Stimulated activated CD4-positive, alpha-beta T cell treated with anti-CD3 and anti-CD28 coated beads, Interleukin-15, amount 100 ng/mL, for 1 hour (primary cell): ENCODE measurements around the gene PFDN6.

Experiments
- DNase-seq, 2 donors: peaks; one replicate each; pipeline ENCODE4 v3.0.0-alpha.2; 2020; ENCODE audit warnings: low read depth in 1 of 2, low spot score in 1 of 2

Gene PFDN6

DNA sequence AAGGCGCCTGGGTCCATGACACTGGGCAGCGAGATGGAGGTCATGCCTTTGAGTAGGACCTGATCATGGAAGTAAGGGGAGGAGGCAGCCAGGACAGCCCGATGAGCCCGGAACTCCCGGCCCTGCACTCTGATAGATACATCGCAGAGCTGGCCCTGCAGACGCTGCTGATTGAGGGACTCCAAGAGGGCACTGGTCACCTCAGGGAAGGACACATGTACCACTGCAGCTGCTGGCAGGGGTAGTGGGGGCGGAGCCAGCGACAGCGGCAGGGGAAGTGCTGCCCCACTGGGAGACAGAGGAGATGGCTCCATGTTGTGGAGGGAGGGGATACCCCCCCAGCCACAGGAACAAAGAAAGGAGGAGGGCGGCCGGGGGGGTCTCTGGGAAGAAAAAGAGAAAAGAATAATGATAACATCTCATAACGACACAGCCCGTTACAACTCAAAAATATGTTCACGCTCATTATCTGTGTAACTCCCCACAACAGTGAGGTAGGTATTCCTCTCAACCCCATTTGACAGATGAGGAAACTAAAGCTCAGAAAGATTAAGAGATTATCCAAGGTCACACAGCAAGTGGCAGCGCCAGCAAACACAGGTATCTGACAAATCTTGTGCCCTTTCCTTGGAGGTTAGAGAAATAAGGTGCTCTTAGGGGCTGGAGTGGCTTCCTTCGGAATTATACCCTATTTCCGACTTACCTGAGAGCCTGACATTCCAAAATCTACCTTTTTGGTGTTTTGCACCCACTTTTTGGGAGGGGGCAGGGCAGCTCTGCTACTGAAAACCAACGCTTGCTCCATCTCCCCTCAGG, 27.4 kb downstream of the PFDN6 start:
- DNase-seq = no peak

DNA sequence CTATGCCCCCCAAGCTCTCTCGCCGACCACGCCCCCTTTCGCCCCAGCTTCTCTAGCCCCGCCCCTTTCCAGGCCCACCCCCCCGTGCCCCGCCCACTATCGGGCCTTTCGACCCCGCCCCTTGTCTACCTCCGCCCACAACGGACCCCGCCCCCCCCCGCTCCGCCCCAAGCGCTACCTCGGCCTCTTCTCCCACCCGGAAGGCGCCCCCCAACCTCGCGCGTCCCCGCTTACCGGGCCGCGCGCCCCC, 27.9 kb downstream of the PFDN6 start:
- DNase-seq = no peak

DNA sequence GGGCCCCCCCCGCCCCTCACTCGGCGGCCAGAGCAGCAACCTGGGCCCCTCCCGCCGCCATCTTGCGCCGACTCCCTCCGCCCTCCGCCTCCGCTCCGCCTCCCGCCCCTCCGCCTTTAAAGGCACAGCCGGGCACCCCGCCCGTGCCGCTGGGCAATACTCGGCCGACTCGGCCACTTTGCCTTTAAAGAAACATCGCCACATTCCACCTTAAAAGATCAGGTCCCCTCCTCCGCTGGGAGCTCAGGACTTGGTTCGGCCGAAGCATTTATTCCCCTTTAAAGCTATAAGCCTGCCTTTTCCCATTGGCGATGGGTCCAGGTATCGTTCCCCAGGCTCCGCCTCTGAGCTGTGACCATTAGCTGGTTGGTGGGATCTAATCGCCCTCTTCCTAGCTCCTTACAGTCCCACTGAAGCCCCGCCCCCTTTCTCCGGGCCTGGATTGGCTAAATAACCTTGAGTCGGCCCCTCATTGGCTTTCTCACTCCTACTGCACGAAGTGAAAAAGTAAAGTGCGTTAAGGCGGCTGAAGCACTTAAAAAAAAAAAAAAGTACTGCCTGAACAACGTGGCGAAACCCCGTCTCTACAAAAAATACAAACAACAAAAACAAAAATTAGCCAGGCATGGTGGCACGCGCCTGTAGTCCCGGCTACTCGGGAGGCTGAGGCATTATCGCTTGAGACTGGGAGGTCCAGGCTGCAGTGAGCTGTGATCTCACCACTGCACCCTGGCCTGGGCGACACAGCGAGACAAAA, 28.4 kb downstream of the PFDN6 start, which contains the start of gene ZBTB22:
TSS of gene ZBTB22 (minus strand) at position 76 of the 757 bp plus-strand sequence. CDS start 828 bp downstream, outside the sequence.
- DNase-seq = peak; percentile 90 to 91

DNA sequence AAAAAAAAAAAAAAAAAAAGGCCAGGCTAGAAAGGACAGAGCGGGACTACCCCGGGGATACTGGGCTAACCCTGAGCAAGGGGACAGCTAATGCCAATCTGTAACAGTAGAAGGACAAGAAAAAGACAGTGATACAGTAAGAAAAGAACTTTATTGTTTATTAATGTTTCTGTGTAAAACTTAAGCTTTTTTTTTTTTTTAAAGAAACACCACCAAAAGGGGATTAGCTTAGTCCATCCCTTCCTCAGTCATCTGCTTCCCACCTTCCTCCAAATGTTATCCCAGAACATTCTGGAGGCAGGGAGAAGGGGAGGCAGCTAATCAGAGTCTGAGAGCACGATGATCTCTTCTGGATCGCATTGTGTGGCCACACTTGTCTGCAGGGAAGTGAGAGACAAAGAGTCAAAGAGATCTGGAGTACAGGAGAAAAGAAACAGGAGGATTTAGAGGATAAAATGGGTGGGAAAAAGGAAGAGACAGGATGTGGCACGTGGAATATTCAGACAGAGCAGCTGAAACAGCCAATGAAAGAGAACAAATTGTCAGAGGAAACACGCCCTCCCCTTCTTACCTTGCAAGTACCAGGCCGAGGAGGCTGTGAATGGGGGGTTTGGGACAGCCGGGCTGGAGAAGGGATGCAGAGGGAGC, 29.1 kb downstream of the PFDN6 start:
- no peak for DNase-seq

DNA sequence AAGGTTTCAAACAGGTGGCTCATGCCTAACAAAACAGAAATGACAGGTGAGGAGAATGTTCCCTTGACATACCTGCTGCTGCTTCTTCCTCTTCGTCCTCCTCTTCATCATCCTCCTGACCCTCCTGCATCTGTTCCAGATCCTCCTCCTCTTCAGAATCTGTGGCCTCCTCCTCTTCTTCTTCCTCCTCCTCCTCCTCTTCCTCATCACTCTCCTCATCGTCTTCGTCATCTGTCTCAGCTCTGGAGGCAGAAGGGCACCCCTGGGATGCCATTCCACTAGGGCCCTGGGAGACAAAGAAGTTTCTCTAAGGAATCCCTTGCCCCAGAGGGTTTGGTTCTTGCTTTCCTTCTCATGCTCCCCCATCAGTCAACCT, 30.5 kb downstream of the PFDN6 start:
- no peak for DNase-seq

DNA sequence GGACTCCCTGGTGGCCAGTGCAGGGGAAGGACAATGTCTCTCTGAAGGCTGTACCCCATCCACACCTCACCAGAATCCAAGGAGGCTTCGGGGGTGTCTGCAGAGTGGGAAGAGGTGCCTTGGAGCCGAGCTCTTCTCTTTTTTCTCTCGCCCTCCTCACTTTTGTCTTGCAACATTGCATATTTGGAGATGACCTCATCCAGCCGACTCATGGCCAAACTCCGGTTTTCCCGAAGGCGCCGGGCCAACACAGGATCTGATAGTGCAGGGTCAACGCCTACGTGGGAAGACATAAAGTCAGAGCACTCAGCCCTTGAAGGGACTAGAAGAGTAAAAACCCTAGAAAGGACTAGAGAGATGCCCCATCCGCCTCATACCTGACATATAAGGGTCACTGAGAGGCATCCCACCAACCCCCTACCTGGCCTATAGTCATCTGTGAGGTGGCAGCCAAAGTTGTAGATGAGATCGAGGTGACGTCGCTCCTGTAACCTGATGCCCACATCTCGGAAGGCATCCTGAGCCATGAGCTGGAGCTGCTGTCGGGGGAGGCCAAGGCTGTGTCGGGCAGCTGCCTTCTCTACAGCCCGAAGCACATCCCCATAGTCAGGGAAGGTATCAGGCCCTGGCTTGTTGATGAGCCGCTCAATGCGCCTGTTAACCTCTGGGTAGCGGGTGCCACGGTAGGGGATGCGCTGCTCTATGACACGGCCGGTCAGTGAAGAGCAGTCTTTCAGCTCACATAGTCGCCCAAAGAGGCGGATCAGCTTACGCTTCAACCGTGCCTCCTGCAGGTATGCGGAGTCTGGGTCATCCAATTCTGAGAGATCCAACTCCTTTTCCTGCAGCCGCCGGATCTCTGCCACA, 31.1 kb downstream of the PFDN6 start:
- DNase-seq = no peak

DNA sequence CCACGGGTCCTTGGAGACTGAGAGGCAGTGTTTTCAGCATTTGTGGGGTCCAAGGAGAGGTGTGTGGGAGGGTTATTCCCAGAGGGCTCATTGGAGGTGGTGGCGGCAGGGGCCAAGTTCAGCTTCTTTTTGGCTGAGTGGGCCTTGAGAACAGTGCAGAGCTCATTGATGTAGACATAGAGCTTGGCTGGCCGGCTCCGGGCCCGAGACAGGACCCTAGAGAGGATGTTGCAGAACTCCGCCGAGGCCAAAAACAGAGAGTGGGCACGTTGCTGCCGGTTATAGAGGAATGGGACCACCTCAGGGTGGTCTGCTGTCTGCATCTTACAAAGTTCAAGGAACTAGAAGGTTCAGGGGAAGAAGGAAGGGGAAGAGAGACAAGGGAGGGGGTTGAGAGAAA, 31.8 kb downstream of the PFDN6 start:
- no peak for DNase-seq

DNA sequence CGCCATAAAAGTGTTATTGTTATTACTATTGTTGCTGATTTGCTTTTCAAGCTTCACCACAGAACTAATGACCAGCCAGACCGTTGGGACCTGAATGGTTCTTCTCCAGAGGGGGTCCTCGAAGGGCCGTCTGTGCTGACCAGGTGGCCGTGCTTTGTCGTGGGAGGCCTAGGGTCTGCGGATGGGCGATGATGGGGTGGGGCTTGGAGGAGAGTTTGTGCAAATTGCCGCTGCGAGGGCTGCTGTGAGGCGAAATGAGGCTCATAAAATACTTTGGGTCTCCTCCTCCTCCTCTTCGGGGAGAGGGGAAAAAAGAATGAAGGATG, 34.2 kb downstream of the PFDN6 start:
- DNase-seq = no peak

DNA sequence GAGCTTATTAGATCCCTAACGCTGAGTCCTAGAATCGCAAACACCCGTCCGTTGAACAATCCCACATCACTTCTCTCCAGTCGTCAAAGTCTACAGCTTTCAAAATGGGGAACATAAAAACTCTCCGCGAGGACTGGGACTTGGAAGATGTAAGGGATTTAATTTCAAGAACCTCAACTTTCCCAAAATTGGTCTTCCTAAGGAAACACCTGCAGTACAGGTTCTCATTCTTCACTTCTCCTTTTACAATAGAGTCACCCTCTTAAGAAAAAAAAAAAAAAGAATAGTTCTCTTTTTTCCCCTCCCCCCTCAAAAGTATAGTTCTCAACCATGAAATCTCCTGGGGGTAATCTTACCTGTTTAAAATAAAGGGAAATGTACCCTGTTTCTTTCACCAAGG, 34.7 kb downstream of the PFDN6 start:
- DNase-seq = no peak

DNA sequence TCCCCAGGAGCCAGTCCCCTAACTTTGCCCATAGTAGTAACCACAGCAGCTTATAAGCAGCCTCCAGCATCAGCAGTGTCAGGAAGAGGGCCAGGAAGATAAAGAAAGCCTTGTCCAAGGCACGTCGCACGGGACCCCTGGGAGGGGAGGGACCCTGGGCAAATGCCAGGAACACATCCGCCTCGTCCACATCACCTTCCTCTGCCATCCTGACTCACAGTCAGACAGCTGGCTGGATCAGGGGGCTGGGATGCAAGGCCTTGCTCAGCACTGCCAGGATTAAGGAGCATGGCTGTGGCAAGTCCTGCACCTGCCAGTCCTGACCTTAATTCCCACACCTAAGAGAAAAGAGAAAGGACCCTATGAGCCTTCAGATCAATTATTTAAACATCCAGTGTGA, 39.7 kb downstream of the PFDN6 start:
- DNase-seq = no peak

DNA sequence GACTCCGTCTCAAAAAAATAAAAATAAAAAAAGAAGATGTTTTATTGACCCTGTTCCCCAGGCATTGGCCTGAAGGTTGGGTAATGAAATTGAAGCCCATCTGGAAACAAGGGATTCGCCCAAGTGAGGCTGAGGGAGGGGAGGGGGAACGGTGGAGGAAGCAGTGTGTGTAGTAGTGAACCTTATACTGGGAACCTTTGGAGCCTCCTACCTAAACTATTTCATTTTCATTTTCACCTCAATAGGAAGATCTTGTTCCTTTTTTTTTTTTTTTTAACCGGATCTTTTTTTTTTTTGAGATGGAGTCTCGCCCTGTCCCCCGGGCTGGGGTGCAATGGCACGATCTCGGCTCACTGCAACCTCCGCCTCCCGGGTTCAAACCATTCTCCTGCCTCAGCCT, 41.3 kb downstream of the PFDN6 start:
- no peak for DNase-seq

DNA sequence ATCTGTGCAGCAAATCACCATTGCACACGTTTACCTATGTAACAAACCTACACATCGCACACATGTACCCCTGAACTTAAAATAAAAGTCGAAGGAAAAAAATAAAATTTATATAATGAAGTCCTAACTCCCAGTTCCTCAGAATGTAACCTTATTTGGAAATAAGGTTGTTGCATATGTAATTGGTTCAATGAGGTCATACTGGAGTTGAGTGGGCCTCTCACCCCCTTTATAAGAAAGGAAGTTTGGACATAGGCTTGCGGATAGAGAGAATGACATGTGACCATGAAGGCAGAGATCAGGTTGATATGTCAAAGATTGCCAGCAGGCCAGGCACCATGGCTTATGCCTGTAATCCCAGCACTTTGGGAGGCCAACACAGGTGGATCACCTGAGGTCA, 44.3 kb downstream of the PFDN6 start:
- no peak for DNase-seq

DNA sequence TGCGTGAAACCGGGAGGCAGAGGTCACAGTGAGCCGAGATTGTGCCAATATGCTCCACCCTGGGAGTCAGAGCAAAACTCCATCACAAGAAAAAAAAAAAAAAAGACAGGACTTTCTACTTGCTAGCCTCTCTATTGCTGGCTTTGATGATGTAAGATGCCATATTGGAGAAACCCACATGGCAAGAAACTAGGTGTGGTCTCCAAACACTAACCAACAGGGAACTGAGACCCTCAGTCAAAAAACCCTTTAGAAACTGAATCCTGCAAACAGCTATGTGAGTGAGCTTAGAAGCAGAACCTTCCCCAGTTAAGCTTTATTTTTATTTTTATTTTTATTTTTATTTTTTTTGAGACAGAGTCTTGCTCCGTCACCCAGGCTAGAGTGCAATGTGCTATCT, 46.5 kb downstream of the PFDN6 start:
- DNase-seq = no peak

DNA sequence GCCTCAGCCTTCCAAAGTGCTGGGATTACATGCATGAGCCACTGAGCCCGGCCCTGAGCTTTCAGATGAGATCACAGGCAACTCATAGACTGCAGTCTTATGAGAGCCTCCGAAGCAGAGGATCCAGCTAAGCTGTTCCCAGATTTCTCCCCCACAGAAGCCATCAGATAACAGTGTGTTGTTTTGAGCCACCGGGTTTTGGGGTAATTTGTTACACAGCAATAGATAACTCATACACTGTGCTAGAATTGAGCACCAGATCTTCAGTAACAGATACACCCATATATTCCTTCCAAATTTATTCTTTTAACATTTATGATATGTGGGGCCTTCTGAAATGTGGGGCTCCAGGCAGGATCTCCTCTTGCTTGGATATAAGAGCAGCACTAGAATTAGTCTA, 47.1 kb downstream of the PFDN6 start:
- no peak for DNase-seq

DNA sequence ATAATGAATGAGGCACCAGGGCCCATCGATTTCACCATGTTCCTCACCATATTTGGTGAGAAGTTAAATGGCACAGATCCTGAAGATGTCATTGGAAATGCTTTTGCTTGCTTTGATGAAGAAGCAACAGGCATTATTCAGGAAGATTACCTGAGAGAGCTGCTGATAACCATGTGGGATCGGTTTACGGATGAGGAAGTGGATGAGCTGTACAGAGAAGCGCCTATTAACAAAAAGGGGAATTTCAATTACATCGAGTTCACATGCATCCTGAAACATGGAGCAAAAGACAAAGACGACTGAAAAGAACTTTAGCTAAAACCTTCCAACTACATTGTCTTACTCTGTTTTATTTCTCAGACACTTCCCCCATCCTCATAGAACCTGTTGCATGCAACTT, 49.8 kb downstream of the PFDN6 start:
- DNase-seq = no peak
